Skeletal muscle satellite cell (primary cell): Measurements from ENCODE around the gene HOXB6. TPM values are rescaled to one million over a fixed set of nuclear protein-coding genes. Genes with fewer than 3 reads are reported as not detected.

Experiments used
- H3K27me3 ChIP-seq: 2 replicates; pipeline ENCODE4 v1.7.0; 2013; ENCODE audit warnings: low read length; ENCODE audit not compliant: control insufficient read depth, insufficient read depth
- H3K36me3 ChIP-seq: 2 replicates; pipeline ENCODE4 v1.7.0; 2013; ENCODE audit warnings: mild to moderate bottlenecking, control low read depth, low read length; ENCODE audit not compliant: insufficient read depth
- H3K4me1 ChIP-seq: 2 replicates; pipeline ENCODE4 v1.7.0; 2013; ENCODE audit warnings: low read length; ENCODE audit not compliant: control insufficient read depth, insufficient read depth
- H3K4me2 ChIP-seq: 2 replicates; pipeline ENCODE4 v1.7.0; 2013; ENCODE audit warnings: mild to moderate bottlenecking, low read length
- H3K4me3 ChIP-seq: 2 replicates; pipeline ENCODE4 v1.7.0; 2013; ENCODE audit warnings: low read length
- H3K9ac ChIP-seq: 2 replicates; pipeline ENCODE4 v1.7.0; 2013; ENCODE audit warnings: mild to moderate bottlenecking, low read depth, low read length, moderate library complexity
- H3K9me3 ChIP-seq: replicated peaks from 2 replicates; pipeline ENCODE4 v1.7.0; 2013; ENCODE audit warnings: mild to moderate bottlenecking, control low read depth, low read length
- total RNA-seq: library from RNA; depleted of rRNA; stranded (reverse); fragments of >200 nt; gene quantifications from 2 replicates; pipeline ENCODE4 v1.2.3, GENCODE V29; 2012; rRNA removed

The HOXB6 gene
- total RNA-seq: 5.5 and 6.6 TPM in 2 replicates

DNA sequence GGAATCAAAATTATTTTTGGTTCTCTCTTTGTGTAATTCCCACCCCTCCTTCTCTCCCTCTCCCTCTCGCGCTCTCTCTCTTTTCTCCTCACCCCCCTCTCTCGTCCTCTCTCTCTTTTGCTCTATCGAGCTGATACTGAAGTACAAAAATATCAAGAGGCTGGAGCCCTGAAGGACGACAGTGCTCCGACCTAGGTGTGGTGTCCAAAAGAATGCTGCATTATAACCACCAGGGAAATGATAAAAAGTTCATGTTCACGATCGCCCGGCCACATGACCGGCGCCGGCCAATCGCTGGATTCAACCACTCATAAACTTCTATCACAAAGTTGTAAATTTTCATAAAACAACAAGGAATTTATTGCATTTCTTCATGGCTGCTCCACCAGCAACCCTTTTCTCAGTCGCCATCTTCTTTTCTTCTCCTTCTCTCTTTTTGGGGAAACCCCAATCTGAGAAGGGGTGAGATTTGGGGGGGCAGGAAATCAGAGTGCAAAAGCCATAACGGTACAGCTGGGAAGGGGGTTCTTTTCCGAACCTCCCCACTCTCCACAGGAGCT is at the start of gene HOXB6:
HOXB6 (minus strand) TSS at position 217 of the 560 bp plus-strand sequence. CDS start 6,836 bp downstream, outside the sequence.
- Histone ChIP-seq H3K4me2 (peak within 1 kb of the TSS; percentile 81), H3K4me3 (peak within 1 kb of the TSS; percentile 91), H3K36me3 (no peaks in the 10 kb centered on the region), H3K27me3 (no peaks in the 10 kb centered on the region), H3K9me3 (no peaks in the 10 kb centered on the region), H3K9ac (peak within 1 kb of the TSS; percentile 88), H3K4me1 (peaks cover 19% of the 10 kb centered on the region)

GRCh38 chr17:48649741-48650140 is 45.0 kb upstream of the HOXB6 start:
- no peaks in the 10 kb centered on the region for H3K9me3 ChIP-seq
- peaks cover 59% of the 10 kb centered on the region for H3K27me3 ChIP-seq
- H3K4me3 ChIP-seq: no peak overlapping the region
- H3K9ac ChIP-seq: no peak overlapping the region
- H3K4me2 ChIP-seq: no peak overlapping the region
- peaks cover 4% of the 10 kb centered on the region for H3K4me1 ChIP-seq
- no peaks in the 10 kb centered on the region for H3K36me3 ChIP-seq

GRCh38 chr17:48647963-48648245 is 43.1 kb upstream of the HOXB6 start:
- H3K4me1 ChIP-seq: peaks cover 4% of the 10 kb centered on the region
- H3K4me2 ChIP-seq: peak overlapping the region; percentile 83
- peaks cover 75% of the 10 kb centered on the region for H3K27me3 ChIP-seq
- H3K9me3 ChIP-seq: no peaks in the 10 kb centered on the region
- H3K36me3 ChIP-seq: no peaks in the 10 kb centered on the region
- no peak overlapping the region for H3K9ac ChIP-seq
- H3K4me3 ChIP-seq: no peak overlapping the region

GRCh38 chr17:48647103-48647962 is 42.5 kb upstream of the HOXB6 start:
- peak overlapping the region; percentile 62 for H3K4me3 ChIP-seq
- H3K27me3 ChIP-seq: peaks cover 76% of the 10 kb centered on the region
- H3K9me3 ChIP-seq: no peaks in the 10 kb centered on the region
- H3K36me3 ChIP-seq: no peaks in the 10 kb centered on the region
- H3K4me1 ChIP-seq: peaks cover 4% of the 10 kb centered on the region
- peak overlapping the region; percentile 83 for H3K4me2 ChIP-seq
- H3K9ac ChIP-seq: no peak overlapping the region

DNA sequence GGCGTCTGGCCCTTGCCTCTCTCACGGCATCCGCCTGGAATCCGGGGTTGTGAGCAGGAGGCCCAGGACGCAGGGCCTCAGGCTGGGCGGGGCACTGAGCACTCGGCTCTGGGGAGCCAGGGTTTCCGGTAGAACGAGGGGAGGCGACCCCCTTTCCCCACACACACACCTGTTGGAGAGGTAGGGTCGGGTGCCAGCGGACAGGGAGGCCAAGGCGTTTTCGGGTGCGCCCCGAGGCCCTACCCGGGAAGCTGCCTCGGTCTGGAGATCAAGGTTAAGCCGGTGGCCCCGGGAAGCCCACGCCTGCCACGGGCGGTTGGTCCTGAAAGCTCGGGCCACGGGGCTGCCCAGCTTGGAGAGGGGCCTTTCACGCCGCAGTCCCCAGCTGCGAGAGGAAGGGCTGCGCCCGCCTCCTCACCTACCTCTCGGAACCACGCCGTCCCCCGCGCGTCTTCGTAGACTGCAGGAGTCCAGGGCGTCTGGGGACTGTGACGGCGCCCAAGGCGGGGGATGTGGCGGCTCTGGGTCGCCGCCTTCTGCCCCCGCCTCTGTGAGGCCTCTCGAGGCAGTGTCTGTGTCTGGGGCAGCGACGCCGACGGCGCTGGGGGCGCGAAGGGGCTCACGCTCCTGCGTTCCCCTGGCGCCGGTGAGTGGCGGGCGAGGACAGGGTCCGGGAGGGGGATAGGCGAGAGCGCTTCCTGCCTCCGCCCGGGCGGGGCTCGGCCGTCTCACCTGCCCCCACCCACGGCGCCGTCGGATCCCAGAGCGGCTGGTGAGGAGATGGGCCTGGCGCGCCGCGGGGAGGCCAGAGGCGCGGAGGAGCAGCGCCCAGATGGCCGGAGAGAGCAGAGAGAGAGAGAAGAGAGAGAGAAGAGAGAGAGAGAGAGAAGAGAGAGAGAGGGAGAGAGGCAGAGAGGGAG is 41.7 kb upstream of the HOXB6 start:
- Histone ChIP-seq H3K36me3 (no peaks in the 10 kb centered on the region), H3K4me1 (peaks cover 4% of the 10 kb centered on the region), H3K4me3 (no peak overlapping the region), H3K27me3 (peaks cover 82% of the 10 kb centered on the region), H3K9me3 (no peaks in the 10 kb centered on the region), H3K9ac (no peak overlapping the region), H3K4me2 (no peak overlapping the region)

- Histone ChIP-seq H3K4me1 (peaks cover 4% of the 10 kb centered on the region), H3K36me3 (no peaks in the 10 kb centered on the region), H3K4me2 (no peak overlapping the region), H3K27me3 (peaks cover 90% of the 10 kb centered on the region), H3K9me3 (no peaks in the 10 kb centered on the region), H3K9ac (no peak overlapping the region), H3K4me3 (no peak overlapping the region)
These were observed 40.9 kb upstream of the HOXB6 start for GRCh38 chr17:48645639-48646182.

DNA sequence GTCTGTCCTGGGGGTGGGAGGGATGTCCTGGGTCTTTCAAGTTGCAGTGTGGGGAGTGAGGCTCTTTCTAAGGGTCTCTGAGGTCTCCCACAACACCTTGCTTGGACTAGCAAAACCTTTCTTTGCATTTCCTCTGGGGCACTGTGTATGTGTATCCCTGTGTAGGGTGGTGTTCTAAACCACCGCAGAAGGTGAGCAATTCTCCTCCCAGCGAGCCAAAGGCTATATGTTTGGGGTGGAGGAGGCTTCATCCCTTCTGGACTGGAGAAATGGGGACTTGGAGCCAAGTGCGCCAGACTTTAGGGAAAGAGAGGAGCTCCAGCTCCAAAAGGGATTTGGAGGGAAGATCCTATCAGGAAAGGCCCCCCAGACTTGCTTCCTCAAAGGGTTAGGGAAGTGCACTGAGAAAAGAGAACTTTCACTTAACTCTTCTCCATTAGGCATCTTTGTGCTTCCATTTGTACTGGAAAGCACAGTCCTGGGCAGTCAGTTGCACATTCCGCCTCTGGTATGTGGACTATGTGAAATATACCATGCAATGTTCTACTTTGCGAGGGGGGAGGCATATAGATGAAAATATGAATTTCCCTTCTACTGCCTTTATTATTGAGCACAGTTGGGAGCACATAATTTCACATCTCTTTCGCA is 40.2 kb upstream of the HOXB6 start:
- no peak overlapping the region for H3K4me2 ChIP-seq
- no peak overlapping the region for H3K4me3 ChIP-seq
- H3K36me3 ChIP-seq: no peaks in the 10 kb centered on the region
- peaks cover 93% of the 10 kb centered on the region for H3K27me3 ChIP-seq
- H3K9me3 ChIP-seq: no peaks in the 10 kb centered on the region
- no peak overlapping the region for H3K9ac ChIP-seq
- peaks cover 4% of the 10 kb centered on the region for H3K4me1 ChIP-seq

DNA sequence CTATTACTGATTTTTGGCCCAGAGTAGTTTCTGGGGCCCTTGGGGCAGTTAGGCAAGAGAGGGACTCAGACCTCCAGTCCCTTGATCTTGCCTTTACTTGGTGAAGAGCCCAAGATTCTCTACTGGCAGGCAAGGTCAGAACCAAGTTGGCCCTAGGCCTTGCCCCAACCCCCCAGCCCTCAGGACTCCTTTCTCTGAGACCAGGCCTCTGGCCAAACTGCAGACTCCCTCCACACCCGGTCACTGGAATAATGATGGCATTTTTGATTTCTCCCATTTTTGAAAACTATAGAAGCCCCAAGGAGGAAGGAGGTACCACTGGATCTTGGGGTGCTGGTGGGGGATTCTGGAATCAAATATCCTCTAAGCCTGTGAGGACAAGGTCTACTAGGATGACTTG is 39.4 kb upstream of the HOXB6 start:
- Histone ChIP-seq H3K36me3 (no peaks in the 10 kb centered on the region), H3K9me3 (no peaks in the 10 kb centered on the region), H3K4me1 (peaks cover 4% of the 10 kb centered on the region), H3K4me3 (no peak overlapping the region), H3K9ac (no peak overlapping the region), H3K4me2 (no peak overlapping the region), H3K27me3 (peaks cover 93% of the 10 kb centered on the region)

DNA sequence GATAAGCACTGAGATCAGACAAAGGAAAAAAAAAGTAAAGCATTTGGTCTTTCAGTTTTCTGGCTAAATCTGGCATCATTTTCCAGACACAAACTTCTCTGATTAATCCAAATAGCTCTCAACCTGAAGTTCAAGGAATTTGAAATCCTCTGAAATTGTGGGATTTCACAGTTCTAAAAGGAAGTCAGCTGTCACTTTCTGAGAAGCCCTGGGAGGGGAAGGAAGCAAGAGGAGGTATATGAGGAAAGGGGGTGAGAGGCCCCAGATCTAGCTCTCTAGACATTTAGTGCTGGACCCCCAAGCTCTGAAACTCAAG is 38.9 kb upstream of the HOXB6 start:
- no peak overlapping the region for H3K4me2 ChIP-seq
- no peak overlapping the region for H3K9ac ChIP-seq
- no peaks in the 10 kb centered on the region for H3K9me3 ChIP-seq
- peaks cover 4% of the 10 kb centered on the region for H3K4me1 ChIP-seq
- H3K4me3 ChIP-seq: no peak overlapping the region
- H3K27me3 ChIP-seq: peaks cover 97% of the 10 kb centered on the region
- no peaks in the 10 kb centered on the region for H3K36me3 ChIP-seq

DNA sequence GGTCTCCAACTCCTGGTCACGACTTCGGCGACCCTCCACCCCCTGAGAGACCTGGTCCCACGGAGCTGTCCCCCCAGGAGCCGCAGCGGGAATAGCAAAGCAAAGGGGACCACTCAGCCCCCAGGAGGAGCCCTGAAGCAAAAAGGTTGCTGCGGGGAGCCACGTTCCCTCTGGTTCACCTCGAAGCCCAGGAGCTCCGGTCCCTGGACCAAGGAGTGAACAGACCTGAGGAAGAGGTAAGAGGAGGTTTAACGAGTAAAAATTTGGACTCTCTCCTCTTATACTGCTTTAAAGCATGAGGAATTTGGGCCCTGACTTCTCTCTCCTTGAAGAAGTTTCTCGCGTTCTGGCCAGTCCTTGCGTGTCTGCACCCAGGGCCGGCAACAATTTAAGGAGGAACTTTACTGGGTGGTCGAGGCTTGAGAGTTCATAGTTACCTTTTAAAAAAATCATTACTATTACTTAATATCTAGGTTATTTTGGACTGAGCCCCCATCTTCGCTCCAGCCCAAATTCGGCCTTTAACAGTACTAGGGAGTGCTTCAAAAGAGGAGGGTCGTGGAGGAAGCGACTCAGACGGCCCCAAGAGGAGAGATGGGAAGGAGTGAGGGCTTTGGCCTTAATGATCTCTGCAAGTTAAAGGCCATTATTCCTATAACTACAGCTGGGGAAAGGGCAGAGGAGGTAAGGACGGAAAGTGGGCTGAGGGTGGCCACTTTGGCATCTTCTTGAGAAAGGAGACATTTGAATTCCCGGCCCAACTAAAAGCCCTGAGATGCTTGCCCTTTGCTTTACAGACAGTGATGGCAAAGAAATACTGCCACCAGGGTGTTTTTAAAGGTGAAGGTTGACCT is 38.3 kb upstream of the HOXB6 start:
- H3K27me3 ChIP-seq: peaks cover 97% of the 10 kb centered on the region
- no peak overlapping the region for H3K9ac ChIP-seq
- peaks cover 4% of the 10 kb centered on the region for H3K4me1 ChIP-seq
- H3K36me3 ChIP-seq: no peaks in the 10 kb centered on the region
- no peak overlapping the region for H3K4me2 ChIP-seq
- H3K9me3 ChIP-seq: no peaks in the 10 kb centered on the region
- no peak overlapping the region for H3K4me3 ChIP-seq
